Measurements from ENCODE around the gene LDB2.

GRCh38 chr4:16758255-16758654 lies 140.2 kb downstream of the LDB2 start:
- TF ChIP-seq, protein P1, sequence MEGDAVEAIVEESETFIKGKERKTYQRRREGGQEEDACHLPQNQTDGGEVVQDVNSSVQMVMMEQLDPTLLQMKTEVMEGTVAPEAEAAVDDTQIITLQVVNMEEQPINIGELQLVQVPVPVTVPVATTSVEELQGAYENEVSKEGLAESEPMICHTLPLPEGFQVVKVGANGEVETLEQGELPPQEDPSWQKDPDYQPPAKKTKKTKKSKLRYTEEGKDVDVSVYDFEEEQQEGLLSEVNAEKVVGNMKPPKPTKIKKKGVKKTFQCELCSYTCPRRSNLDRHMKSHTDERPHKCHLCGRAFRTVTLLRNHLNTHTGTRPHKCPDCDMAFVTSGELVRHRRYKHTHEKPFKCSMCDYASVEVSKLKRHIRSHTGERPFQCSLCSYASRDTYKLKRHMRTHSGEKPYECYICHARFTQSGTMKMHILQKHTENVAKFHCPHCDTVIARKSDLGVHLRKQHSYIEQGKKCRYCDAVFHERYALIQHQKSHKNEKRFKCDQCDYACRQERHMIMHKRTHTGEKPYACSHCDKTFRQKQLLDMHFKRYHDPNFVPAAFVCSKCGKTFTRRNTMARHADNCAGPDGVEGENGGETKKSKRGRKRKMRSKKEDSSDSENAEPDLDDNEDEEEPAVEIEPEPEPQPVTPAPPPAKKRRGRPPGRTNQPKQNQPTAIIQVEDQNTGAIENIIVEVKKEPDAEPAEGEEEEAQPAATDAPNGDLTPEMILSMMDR (IDR thresholded peaks at IDR 0.05): no peak
- TF ChIP-seq POLR2A (IDR thresholded peaks at IDR 0.05) (no peak), EP300 (IDR thresholded peaks at IDR 0.05) (no peak)

Data from tibial nerve (tissue), 4 donors.